HepG2 (cell line): ENCODE results near the gene SPTAN1. TPM values are rescaled to one million over a fixed set of nuclear protein-coding genes. Genes with fewer than 3 reads are reported as not detected.
A peak's percentile ranks its signal among the peaks of the same experiment; 100 is the strongest.

ENCODE experiments used
- ATAC-seq: fragments of 200-7000 bp; cut with Tn5 transposase; 3 replicates; pipeline ENCODE4 v1.9.1; 2020; ENCODE audit warnings: mild to moderate bottlenecking, moderate library complexity
- BruUV-seq: library from RNA; stranded (reverse); fragments of 400-500 nt; replicated peaks from 2 replicates; lab custom pipeline; 2021; lab: Mats Ljungman, UMichigan
- CTCF ChIA-PET: fragments of 300-600 bp; formaldehyde crosslinking; extraction: SDS; loops from one replicate; lab custom pipeline; 2021; ENCODE audit warnings: low total read pairs, inconsistent platforms, low intra/inter-chr PET ratio; lab: Yijun Ruan, JAX
- POLR2A ChIA-PET: fragments of 350-600 bp; sonication (Branson Sonifier 250); formaldehyde crosslinking; loops from one replicate; lab custom pipeline; 2020; ENCODE audit warnings: antibody characterized with exemption, inconsistent platforms; lab: Yijun Ruan, JAX
- DNase-seq: peaks from one replicate; pipeline ENCODE4 v3.0.0-alpha.2; 2015; ENCODE audit warnings: low spot score
- FAIRE-seq: peaks from 3 replicates; lab custom pipeline; 2011; peaks lifted over from hg19 to GRCh38; lab: Jason Lieb, UNC
- H2AFZ ChIP-seq: one replicate; pipeline ENCODE4 v1.6.1; 2011; ENCODE audit warnings: low read length, inconsistent platforms
- H3K27ac ChIP-seq: fragments of 300-600 bp; 3 replicates; pipeline ENCODE4 v1.8.0; 2011; ENCODE audit warnings: mixed run types, mild to moderate bottlenecking, mixed read lengths, low read length, inconsistent platforms; ENCODE audit not compliant: insufficient read depth; ENCODE audit errors: extremely low read length
- H3K27me3 ChIP-seq, 2 experiments: fragments of 200-600 bp in 1 of 2; 2 replicates in 1 of 2; 3 replicates in 1 of 2; pipeline versions ENCODE4 v1.6.0 to v1.8.0; 2011; ENCODE audit warnings: low read length in 2 of 2, mild to moderate bottlenecking in 2 of 2, moderate library complexity in 2 of 2, inconsistent platforms in 1 of 2; ENCODE audit not compliant: insufficient read depth in 2 of 2, control insufficient read depth in 1 of 2
- H3K36me3 ChIP-seq, 2 experiments: fragments of 200-600 bp in 1 of 2; replicated peaks in 1 of 2; 2 replicates in 1 of 2; 3 replicates in 1 of 2; pipeline versions ENCODE4 v1.5.1 to v1.8.0; 2011; ENCODE audit warnings: low read length in 2 of 2, inconsistent platforms in 1 of 2; ENCODE audit not compliant: insufficient read depth in 2 of 2, control insufficient read depth in 1 of 2
- H3K4me1 ChIP-seq: 2 replicates; pipeline ENCODE4 v1.5.1; 2012; ENCODE audit warnings: low read length, inconsistent platforms; ENCODE audit not compliant: insufficient read depth
- H3K4me2 ChIP-seq: 2 replicates; pipeline ENCODE4 v1.6.0; 2011; ENCODE audit warnings: low read depth, low read length, inconsistent platforms
- H3K4me3 ChIP-seq, 3 experiments: fragments of 200-600 bp in 1 of 3; sonication (generic), shearing (Covaris generic) in 1 of 3; replicated peaks in 1 of 3; 2 replicates each; pipeline ENCODE4 v1.5.1; 2011 to 2016; ENCODE audit warnings: low read length in 3 of 3, inconsistent platforms in 2 of 3, low read depth in 2 of 3, mild to moderate bottlenecking in 2 of 3, control low read depth in 1 of 3, mixed read lengths in 1 of 3; ENCODE audit not compliant: insufficient read depth in 1 of 3
- H3K79me2 ChIP-seq: one replicate; pipeline ENCODE4 v1.6.1; 2011; ENCODE audit warnings: low read length, inconsistent platforms; ENCODE audit not compliant: insufficient read depth
- H3K9ac ChIP-seq: 2 replicates; pipeline ENCODE4 v1.6.0; 2011; ENCODE audit warnings: mild to moderate bottlenecking, low read depth, low read length, inconsistent platforms; ENCODE audit not compliant: insufficient read depth
- H3K9me3 ChIP-seq: 2 replicates; pipeline ENCODE4 v1.5.1; 2012; ENCODE audit warnings: mild to moderate bottlenecking, low read length
- H4K20me1 ChIP-seq: 2 replicates; pipeline ENCODE4 v1.6.0; 2011; ENCODE audit warnings: inconsistent platforms, mild to moderate bottlenecking, low read length, moderate library complexity; ENCODE audit not compliant: insufficient read depth
- CBX2 ChIP-seq, 2 experiments: fragments of 200-600 bp in 1 of 2; sonication (generic); formaldehyde crosslinking in 1 of 2; IDR thresholded peaks; 2 replicates each; pipeline versions ENCODE4 v1.7.0 to v1.8.1; 2018 to 2022; ENCODE audit warnings: low read depth in 2 of 2, low read length in 1 of 2, mild to moderate bottlenecking in 1 of 2, missing genetic modification reagents in 1 of 2
- ZNF496 ChIP-seq: sonication (generic); formaldehyde crosslinking; IDR thresholded peaks from 2 replicates; pipeline ENCODE4 v1.8.1; 2023; ENCODE audit warnings: mild to moderate bottlenecking, moderate library complexity, missing genetic modification reagents; ENCODE audit not compliant: insufficient replicate concordance
- WGBS: methylation state at CpG from one replicate; pipeline ENCODE4 v1.1.6; 2017; ENCODE audit warnings: low lambda C conversion rate; 5-methylcytosine and 5-hydroxymethylcytosine counted together
- in situ Hi-C: cut with HindIII; loops from 2 replicates; pipeline ENCODE4 v1.10.0; 2017; ENCODE audit warnings: low pct_unique_long_range_greater_than_20kb; ENCODE audit not compliant: extremely low pct_ligation_motif_present
- intact Hi-C: fragments of 100-400 bp; cut with micrococcal nuclease; formaldehyde crosslinking; loops from one replicate; pipeline ENCODE4 v1.10.0; 2022; ENCODE audit not compliant: unreplicated experiment
- polyA plus RNA-seq, 8 experiments: library from polyadenylated mRNA; depleted of rRNA in 3 of 8; stranded (reverse) in 7 of 8; unstranded in 1 of 8; fragments of >200 nt; fragmentation: Illumina TruSeq in 4 of 8; extraction: Trizol in 4 of 8; gene quantifications; 2 replicates each; pipeline versions ENCODE4 v1.2.1 to v1.2.3, GENCODE V29; 2011 to 2016; ENCODE audit warnings: low read depth in 4 of 8, missing spikeins in 1 of 8, mixed read lengths in 1 of 8; ENCODE audit not compliant: insufficient read depth in 1 of 8
- total RNA-seq, 5 experiments: library from RNA; depleted of rRNA; stranded (reverse); fragments of >200 nt; fragmentation: Illumina TruSeq; extraction: Trizol; gene quantifications; 2 replicates each; pipeline ENCODE4 v1.2.3, GENCODE V29; 2016; ENCODE audit warnings: low read depth in 1 of 5
- TF ChIP-seq, protein P1 (sequence below): sonication (generic); formaldehyde crosslinking; conservative IDR thresholded peaks from 2 replicates; pipeline ENCODE4 v1.4.0; 2020; ENCODE audit warnings: mild to moderate bottlenecking, missing genetic modification reagents, moderate library complexity
- TF ChIP-seq, protein P2 (sequence below): fragments of 450-650 bp; IDR thresholded peaks from 2 replicates; pipeline ENCODE4 v1.6.1; 2017
- TF ChIP-seq, protein P3 (sequence below): sonication (generic); formaldehyde crosslinking; IDR thresholded peaks from 2 replicates; pipeline ENCODE4 v1.5.0; 2020; ENCODE audit warnings: mild to moderate bottlenecking, missing genetic modification reagents, moderate library complexity

Gene SPTAN1
- total and polyA plus RNA-seq, 2 of the 13 experiments (the other 11 are each of a cell fraction or from before 2014, with no cell fraction given), result 106 to 111 TPM

DNA sequence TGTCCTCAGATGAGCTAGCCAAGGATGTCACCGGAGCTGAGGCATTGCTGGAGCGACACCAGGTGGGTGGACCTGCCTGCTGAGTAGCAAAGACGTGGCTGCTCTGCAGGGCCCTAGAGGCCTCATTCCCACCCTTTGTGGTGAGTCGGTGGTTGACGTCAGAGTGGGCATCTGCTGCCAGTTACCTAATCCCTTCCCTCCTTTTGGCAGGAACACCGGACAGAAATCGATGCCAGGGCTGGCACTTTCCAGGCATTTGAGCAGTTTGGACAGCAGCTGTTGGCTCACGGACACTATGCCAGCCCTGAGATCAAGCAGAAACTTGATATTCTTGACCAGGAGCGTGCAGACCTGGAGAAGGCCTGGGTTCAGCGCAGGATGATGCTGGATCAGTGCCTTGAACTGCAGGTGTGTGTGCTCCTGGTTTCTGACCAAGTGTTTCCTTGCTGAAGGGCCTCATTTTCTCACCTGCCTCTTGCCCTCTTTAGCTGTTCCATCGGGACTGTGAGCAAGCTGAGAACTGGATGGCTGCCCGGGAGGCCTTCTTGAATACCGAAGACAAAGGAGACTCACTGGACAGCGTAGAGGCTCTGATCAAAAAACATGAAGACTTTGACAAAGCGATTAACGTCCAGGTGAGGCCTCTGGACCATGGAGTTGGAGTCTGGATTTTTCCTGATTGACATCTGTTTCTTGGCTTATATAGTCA, 55.4 kb downstream of the SPTAN1 start (continued):
- TF ChIP-seq, protein P1, sequence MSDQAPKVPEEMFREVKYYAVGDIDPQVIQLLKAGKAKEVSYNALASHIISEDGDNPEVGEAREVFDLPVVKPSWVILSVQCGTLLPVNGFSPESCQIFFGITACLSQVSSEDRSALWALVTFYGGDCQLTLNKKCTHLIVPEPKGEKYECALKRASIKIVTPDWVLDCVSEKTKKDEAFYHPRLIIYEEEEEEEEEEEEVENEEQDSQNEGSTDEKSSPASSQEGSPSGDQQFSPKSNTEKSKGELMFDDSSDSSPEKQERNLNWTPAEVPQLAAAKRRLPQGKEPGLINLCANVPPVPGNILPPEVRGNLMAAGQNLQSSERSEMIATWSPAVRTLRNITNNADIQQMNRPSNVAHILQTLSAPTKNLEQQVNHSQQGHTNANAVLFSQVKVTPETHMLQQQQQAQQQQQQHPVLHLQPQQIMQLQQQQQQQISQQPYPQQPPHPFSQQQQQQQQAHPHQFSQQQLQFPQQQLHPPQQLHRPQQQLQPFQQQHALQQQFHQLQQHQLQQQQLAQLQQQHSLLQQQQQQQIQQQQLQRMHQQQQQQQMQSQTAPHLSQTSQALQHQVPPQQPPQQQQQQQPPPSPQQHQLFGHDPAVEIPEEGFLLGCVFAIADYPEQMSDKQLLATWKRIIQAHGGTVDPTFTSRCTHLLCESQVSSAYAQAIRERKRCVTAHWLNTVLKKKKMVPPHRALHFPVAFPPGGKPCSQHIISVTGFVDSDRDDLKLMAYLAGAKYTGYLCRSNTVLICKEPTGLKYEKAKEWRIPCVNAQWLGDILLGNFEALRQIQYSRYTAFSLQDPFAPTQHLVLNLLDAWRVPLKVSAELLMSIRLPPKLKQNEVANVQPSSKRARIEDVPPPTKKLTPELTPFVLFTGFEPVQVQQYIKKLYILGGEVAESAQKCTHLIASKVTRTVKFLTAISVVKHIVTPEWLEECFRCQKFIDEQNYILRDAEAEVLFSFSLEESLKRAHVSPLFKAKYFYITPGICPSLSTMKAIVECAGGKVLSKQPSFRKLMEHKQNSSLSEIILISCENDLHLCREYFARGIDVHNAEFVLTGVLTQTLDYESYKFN (CRISPR knock-in tag), result no peak
- no peak for TF ChIP-seq ZNF496 (CRISPR knock-in tag)
- no peak for TF ChIP-seq CBX2 (IDR thresholded peaks at IDR 0.05; ENCODE audit: low read depth, low read length)
- no peak for TF ChIP-seq CBX2 (CRISPR knock-in tag; IDR thresholded peaks at IDR 0.05; ENCODE audit: low read depth)

DNA sequence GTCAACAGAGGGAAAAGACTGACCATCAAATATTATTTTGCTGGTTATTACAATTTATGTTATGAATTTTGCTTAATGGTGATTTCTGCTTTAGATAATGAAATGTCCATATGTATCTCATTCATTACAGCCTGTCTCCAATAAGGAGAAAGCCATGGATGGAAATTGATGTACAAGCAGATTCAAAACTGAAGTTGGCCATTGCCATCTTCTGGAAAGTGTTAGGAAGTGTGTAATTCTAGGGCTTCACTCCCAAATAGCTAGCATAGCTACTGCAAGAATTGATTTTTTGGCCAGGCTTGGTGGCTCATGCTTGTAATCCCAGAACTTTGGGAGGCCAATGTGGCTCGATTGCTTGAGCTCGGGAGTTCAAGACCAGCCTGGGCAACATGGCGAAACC, 58.5 kb downstream of the SPTAN1 start:
- intact Hi-C loops (no loop called here), in situ Hi-C loops (no loop called here)
- Histone ChIP-seq H2AFZ (no peak overlapping the region), H4K20me1 (no peaks in the 10 kb centered on the region), H3K79me2 (no peaks in the 10 kb centered on the region), H3K9me3 (no peaks in the 10 kb centered on the region), H3K4me3 (no peak overlapping the region), H3K4me2 (no peak overlapping the region), H3K36me3 (peaks cover 41 to 85% of the 10 kb centered on the region in 2 experiments), H3K27me3 (no peaks in the 10 kb centered on the region), H3K4me1 (no peaks in the 10 kb centered on the region), H3K9ac (no peak overlapping the region), H3K27ac (no peak overlapping the region)
- 94% methylated on average over 3 of the region's 3 CpGs for WGBS
- FAIRE-seq (no peak), DNase-seq (no peak), ATAC-seq (no peak)
- BruUV-seq, result no TSS peak
- ChIA-PET POLR2A (no interaction called here), CTCF (no interaction called here)
- TF ChIP-seq, protein P2, sequence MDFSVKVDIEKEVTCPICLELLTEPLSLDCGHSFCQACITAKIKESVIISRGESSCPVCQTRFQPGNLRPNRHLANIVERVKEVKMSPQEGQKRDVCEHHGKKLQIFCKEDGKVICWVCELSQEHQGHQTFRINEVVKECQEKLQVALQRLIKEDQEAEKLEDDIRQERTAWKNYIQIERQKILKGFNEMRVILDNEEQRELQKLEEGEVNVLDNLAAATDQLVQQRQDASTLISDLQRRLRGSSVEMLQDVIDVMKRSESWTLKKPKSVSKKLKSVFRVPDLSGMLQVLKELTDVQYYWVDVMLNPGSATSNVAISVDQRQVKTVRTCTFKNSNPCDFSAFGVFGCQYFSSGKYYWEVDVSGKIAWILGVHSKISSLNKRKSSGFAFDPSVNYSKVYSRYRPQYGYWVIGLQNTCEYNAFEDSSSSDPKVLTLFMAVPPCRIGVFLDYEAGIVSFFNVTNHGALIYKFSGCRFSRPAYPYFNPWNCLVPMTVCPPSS, result no peak
- TF ChIP-seq, protein P3, sequence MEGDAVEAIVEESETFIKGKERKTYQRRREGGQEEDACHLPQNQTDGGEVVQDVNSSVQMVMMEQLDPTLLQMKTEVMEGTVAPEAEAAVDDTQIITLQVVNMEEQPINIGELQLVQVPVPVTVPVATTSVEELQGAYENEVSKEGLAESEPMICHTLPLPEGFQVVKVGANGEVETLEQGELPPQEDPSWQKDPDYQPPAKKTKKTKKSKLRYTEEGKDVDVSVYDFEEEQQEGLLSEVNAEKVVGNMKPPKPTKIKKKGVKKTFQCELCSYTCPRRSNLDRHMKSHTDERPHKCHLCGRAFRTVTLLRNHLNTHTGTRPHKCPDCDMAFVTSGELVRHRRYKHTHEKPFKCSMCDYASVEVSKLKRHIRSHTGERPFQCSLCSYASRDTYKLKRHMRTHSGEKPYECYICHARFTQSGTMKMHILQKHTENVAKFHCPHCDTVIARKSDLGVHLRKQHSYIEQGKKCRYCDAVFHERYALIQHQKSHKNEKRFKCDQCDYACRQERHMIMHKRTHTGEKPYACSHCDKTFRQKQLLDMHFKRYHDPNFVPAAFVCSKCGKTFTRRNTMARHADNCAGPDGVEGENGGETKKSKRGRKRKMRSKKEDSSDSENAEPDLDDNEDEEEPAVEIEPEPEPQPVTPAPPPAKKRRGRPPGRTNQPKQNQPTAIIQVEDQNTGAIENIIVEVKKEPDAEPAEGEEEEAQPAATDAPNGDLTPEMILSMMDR (CRISPR knock-in tag), result 0 out of 2 replicates have a peak, but pooled peaks have one; percentile 7
